HG03025 (cell line): ENCODE measurements around the gene GAS7.

ENCODE experiments used
- ATAC-seq: cut with Tn5 transposase; IDR thresholded peaks from one replicate; pipeline ENCODE4 v1.9.1; 2021; ENCODE audit warnings: mild to moderate bottlenecking, moderate library complexity; ENCODE audit not compliant: unreplicated experiment, low FRiP score

The GAS7 gene

DNA sequence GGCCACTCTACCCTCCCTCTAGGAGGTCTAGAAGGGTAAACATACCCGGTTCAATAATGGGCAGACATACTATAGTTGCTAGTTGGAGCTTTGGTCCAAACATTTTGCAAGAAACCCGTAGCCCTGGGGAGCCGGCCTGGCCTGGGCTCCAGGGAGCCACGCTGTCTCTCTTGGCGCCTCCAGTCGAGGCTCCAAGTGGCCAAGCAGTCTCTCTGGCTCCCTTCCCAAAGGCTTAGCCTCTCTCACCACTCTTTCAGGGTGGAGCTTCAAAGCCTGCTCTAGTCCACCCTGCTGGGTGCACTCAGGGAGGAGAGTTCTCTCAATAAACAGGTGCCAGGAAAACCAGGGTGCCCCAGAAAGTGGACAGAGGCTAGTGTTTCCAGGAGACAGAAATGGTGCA is 325.6 kb downstream of the GAS7 start:
- no peak for ATAC-seq

GRCh38 chr17:9868552-9868951 is 329.9 kb downstream of the GAS7 start:
- no peak for ATAC-seq

DNA sequence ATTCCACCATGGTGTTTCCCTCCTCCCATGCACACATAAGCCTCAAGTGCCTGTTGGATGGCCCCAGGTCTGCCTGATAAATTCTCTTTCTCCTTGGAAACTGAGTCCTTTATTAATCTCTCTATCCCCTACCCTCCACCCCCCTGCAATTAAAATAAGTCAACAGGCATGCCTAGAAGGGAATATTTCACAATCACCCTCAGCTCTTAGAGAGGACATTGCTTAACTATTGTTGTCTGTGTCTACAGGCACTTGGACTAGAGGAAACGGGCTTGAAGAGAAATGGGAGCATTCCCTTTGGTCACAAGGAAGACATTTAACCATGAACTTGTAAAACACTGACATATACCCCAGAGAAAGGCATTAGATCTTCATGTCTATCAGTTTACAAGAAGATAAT is 332.8 kb downstream of the GAS7 start:
- no peak for ATAC-seq

GRCh38 chr17:9862949-9863348 is 335.5 kb downstream of the GAS7 start:
- no peak for ATAC-seq

DNA sequence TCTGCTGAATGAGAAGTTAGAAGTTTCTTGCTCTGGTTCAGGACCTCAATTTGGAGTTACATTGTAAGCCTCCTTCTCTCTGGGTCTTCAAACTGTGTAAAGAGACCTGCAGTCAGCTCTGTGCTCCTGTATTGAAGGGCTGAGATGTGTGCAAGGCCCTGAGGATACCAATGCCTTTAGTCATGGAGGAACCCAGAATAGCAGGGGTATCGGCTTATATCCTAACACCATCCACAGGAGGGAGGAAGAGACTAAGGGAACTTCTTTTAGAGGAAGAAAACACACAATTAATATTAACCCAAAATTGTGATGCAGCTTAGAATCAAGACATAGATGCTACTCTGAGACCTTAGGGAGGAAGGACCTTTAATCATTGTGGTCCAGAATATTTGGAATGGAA is 336.2 kb downstream of the GAS7 start:
- no peak for ATAC-seq

DNA sequence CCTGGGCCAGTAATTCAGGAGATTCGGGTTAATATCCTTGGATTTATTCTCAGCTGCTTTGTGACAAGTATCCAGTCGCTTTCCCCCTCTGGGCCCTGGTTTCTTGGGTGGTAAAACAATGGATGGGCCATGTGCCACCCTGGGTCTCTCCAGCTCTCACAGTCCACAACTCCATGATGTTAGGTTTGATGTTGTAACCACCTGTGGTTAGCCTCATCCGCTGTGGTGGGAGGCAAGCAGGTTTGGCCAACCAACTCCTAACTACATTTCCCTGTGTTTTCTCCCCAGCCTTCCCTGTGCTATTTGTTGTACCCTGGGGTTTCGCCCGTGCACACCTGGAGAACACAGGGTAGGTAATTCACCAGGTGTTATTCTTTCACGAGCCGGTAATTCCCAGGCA is 337.6 kb downstream of the GAS7 start:
- ATAC-seq = no peak
